DMS153 (cell line): Measurements from ENCODE around the gene TNKS2.
"Not testable (repeated sequence)": the region's sequence is repeated elsewhere in the genome, so short reads cannot be mapped to it uniquely, and the experiment has no call there.

Source experiments
- DNase-seq: peaks from one replicate; lab custom pipeline; 2025; lab: John Stamatoyannopoulos, UW

The TNKS2 gene

GRCh38 chr10:91797874-91798648 is at the start of gene TNKS2:
TNKS2 (plus strand) TSS chr10:91798426; CDS start chr10:91798691, 265 bp downstream.
- peak; percentile 87 for DNase-seq

GRCh38 chr10:91749592-91749991 is 48.6 kb upstream of the TNKS2 start:
- DNase-seq = not testable (repeated sequence)

GRCh38 chr10:91756286-91756685 is 41.9 kb upstream of the TNKS2 start:
- no peak for DNase-seq

DNA sequence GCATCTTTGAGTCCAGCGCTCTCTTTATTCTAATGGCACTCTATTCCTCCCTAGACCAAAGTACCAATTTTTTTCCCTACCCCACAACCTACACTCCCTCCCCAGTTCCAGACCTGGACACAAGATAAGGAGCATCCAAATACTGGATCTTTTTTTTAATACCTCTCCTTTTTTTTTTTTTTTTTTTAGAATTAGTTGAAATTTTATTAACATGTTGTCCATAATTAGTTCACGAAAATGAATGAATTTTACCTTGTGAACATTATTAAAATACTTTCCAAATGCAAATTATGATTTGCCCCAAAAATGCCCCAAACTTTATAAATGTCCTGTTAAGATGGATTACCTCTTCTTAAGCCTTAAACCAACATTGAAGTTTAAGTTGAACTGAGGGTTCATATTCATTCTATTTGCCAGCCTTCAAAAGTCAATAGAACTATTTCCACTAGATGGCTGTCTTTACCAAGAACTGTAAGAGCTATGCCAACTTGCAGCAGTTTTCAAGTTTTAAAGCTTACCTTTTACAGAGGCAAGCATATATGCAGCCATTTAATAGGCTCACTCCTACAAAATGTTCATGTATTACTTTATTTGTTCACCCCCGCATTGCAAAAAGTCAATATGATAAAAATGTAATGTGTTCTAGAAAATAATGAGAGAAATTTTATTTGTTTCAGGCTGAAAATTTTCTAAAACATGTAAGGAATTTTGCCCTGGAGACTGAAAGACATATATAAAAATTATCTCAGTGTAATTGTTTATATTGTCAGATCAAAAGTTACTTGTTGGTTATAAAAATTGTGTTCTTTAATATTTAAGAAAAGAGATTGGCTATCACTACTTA is 39.7 kb upstream of the TNKS2 start:
- DNase-seq = peak; percentile 51

DNA sequence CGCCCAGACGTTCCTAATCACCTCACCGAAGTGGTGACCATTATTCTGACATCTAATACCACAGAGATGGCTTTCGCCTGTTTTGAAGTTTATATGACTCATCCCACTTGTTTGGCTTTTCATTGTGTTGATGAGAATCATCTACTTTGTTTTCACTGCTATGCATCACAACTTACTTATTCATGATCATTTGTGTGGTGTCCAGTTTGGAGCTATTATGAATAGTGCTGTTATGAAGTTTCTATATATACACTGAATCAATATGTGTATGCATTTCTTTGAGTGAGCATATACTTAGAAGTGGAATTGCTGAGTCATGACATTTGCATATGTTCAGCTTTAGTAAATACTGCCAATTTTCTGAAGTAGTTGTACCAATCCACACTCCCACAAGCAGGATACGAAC is 38.6 kb upstream of the TNKS2 start:
- DNase-seq = no peak

GRCh38 chr10:91761721-91762120 is 36.5 kb upstream of the TNKS2 start:
- no peak for DNase-seq

DNA sequence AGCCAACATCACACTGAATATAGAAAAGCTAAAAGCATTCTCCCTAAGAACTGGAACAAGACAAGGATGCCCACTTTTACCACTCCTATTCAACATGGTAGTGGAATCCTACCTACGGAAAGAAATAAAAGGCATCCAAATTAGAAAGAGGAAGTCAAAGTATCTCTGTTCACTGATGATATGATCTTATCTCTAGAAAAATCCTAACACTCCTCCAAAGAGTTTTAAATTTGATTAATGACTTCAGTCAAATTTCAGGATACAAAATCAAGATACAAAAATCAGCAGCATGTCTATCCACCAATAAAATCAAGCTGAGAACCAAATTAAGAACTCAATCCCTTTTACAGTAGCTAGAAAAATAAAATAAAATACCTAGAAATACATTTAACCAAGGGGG is 35.3 kb upstream of the TNKS2 start:
- no peak for DNase-seq

DNA sequence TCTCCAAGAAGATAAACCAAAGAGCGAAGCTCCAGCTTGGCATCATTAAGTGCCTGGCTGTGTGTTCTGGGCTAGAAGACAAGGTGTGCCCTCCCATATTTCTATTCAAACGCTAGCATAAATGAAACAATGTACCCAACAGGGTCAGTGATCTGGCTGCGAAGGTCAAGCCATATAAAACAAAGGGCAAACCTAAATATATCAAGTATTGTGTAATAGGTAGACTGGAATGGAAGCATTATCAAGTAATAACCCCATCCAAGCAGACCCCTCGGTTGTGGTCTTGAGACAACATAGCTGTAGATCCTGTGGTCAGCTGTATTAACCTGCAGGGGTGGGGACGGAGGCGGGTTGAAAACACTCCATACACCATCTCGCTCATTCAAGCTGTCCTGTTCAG is 31.6 kb upstream of the TNKS2 start:
- no peak for DNase-seq

- no peak for DNase-seq
Measured at GRCh38 chr10:91768123-91768522, 30.1 kb upstream of the TNKS2 start.

GRCh38 chr10:91771907-91772306 is 26.3 kb upstream of the TNKS2 start:
- no peak for DNase-seq

- DNase-seq = no peak
Measured at GRCh38 chr10:91772461-91772860, 25.8 kb upstream of the TNKS2 start.

DNA sequence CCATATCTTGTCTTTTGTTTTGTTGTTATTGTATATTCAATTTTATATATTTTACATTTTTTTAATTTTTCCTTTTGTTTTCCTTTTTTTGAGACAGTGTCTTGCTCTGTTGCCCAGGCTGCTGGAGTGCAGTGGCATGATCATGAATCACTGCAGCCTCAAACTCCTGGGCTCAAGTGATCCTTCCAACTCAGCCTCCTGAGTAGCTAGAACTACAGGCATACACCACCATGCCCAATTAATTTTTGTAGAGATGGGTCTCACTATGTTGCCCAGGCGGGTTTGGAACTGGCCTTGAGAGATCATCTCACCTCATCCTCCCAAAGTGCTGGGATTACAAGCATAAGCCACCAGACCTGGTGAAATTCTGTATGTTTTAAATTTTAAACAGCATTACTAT is 25.4 kb upstream of the TNKS2 start:
- no peak for DNase-seq

GRCh38 chr10:91774571-91774970 is 23.7 kb upstream of the TNKS2 start:
- DNase-seq = no peak

DNA sequence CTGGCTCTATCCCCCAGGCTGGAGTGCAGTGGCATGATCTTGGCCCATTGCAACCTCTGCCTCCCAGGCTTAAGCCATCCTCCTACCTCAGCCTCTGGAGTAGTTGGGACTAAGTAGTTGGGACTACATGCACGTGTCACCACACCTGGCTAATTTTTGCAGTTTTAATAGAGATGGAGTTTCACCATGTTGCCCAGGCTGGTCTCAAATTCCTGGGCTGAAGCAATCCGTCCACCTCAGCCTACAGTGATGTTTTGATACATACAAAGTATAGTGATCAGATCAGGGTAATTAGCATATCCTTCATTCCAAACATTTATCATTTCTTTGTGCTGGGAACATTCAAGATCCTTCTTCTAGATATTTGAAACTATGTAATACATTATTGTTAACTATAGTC is 22.5 kb upstream of the TNKS2 start:
- no peak for DNase-seq

DNA sequence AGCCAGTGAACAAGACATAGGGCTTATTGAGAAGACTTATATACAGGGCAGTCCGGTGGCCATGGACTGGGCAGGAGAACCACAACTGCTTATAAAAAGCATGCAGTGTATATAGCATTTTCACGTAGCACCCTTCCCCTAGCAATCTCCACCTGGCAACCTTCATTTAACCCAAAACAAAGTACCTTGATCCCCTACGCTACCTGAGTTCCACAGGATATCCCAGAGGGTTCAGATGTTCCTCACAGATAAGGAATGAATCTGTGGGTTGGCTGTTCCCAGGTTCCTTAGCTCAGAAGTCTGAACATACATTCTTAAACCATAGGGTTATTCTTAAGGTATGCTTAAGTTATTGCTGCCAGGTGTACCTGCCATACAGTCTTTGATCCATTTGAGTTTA is 22.0 kb upstream of the TNKS2 start:
- no peak for DNase-seq

DNA sequence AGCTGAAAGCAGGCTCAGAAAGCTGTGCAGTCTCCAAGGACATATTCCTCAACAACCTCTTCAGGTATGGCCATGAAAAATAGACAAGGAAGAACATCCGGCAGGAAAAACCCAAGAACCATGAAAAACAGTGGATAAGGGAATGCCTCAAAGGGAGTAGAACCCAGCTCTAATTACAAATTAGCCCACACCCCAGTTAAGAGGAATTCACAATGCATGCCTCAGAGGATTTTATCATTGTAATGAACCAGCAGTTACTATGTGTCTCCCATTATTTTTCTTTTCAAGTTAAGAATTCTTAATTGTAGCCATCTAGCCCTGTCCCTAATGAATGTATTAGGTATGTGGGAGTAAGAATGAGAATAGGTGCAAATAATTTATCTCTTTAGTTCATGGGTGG is 19.7 kb upstream of the TNKS2 start:
- DNase-seq = no peak

GRCh38 chr10:91779011-91779605 is 19.1 kb upstream of the TNKS2 start:
- no peak for DNase-seq

- DNase-seq = no peak
Measured at GRCh38 chr10:91782539-91782938, 15.7 kb upstream of the TNKS2 start.

DNA sequence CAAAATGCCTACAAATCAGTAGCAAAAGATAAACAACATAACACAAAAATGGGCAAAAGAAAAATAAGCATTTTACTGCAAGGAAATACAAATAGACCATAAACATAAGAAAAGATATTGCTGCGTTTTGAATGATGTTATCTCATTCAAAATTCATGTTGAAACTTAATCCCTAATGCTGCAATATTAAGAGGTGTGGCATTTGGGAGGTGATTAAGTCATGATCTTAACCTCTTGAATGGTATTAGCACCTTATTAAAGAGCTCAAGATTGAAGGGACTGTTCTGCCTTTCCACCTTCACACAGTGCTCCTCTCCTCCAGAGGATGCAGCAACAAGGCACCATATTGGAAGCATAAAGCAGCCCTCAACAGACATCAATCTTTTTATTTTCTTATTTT is 12.4 kb upstream of the TNKS2 start:
- DNase-seq = no peak

DNA sequence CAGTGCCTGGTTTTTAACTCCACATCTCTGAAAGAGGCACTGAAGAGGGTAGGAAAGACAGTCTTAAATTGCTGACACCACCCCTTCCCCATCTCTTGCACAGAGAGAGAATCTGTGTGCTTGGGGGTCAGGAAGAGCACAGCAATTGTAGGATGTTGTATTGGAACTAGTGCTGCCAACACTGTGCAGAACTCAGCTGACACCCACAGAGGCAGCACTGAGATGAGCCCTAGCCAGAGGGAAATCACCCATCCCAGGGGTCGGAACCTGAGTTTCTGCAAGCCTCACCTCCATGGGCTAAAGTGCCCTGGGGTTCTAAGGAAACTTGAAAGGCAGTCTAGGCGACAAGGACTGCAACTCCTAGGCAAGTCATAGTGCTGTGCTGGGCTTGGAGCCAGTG is 11.0 kb upstream of the TNKS2 start:
- no peak for DNase-seq

GRCh38 chr10:91787810-91788209 is 10.4 kb upstream of the TNKS2 start:
- no peak for DNase-seq

DNA sequence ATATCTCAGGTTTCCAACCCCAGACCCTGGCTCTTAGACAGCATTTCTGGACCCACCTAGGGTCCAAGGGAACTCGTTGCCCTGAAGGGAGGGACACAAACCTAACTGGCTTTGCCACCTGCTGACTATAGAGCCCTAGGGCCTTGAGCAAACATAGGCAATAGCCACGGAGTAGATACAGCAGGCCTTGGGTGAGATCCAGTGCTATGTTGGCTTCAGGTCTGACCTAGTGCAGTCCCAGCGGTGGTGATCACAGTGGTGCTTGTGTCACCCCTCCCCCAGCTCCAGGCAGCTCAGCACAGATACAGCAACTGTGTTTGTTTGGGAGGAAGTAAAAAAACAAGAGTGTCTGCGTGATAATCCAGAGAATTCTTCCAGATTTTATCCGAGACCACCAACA is 9.7 kb upstream of the TNKS2 start:
- no peak for DNase-seq
